Tibial nerve (tissue), 4 donors: Measurements from ENCODE around the gene CTSH. TPM values are rescaled to one million over a fixed set of nuclear protein-coding genes. Genes with fewer than 3 reads are reported as not detected.

Experiments used
- DNase-seq, 2 donors: peaks; one replicate each; pipeline ENCODE4 v3.0.0-alpha.2; 2019; ENCODE audit warnings: low spot score in 2 of 2
- H3K27ac ChIP-seq, 4 donors: fragments of 200-600 bp; sonication (generic) in 3 of 4; one replicate each; pipeline ENCODE4 v1.5.1; 2017 to 2019; ENCODE audit warnings: mild to moderate bottlenecking in 1 of 4
- H3K27me3 ChIP-seq, 2 donors: fragments of 200-600 bp; sonication (generic) in 1 of 2; one replicate each; pipeline versions ENCODE4 v1.5.1 to v1.6.0; 2017 to 2019
- H3K36me3 ChIP-seq, 3 donors: fragments of 200-600 bp; sonication (generic); one replicate each; pipeline ENCODE4 v1.5.1; 2018 to 2019
- H3K4me1 ChIP-seq, 4 donors: fragments of 200-600 bp; sonication (generic) in 3 of 4; one replicate each; pipeline ENCODE4 v1.5.1; 2017 to 2019
- H3K4me3 ChIP-seq, 4 donors: fragments of 200-600 bp; sonication (generic) in 3 of 4; one replicate each; pipeline ENCODE4 v1.5.1; 2017 to 2019; ENCODE audit warnings: mild to moderate bottlenecking in 1 of 4, moderate library complexity in 1 of 4
- H3K9me3 ChIP-seq, 4 donors: fragments of 200-600 bp; sonication (generic) in 3 of 4; one replicate each; pipeline ENCODE4 v1.5.1; 2017 to 2019
- EP300 ChIP-seq, 2 donors: sonication (generic); formaldehyde crosslinking; IDR thresholded peaks; one replicate each; pipeline ENCODE4 v1.6.1; 2017; ENCODE audit warnings: antibody characterized with exemption in 2 of 2, mild to moderate bottlenecking in 1 of 2
- POLR2A ChIP-seq, 2 donors: fragments of 450-650 bp; IDR thresholded peaks; one replicate each; pipeline ENCODE4 v1.6.1; 2017; ENCODE audit warnings: antibody characterized with exemption in 2 of 2, mild to moderate bottlenecking in 2 of 2, moderate library complexity in 2 of 2
- WGBS, 2 donors: methylation state at CpG; one replicate each; pipeline ENCODE4 v1.1.5; 2018; 5-methylcytosine and 5-hydroxymethylcytosine counted together
- total RNA-seq, 4 donors: library from RNA; depleted of rRNA; stranded (reverse); fragments of >200 nt; gene quantifications; one replicate each; pipeline ENCODE4 v1.1.0, GENCODE V29; 2016
- TF ChIP-seq, protein P1 (sequence below), 5 experiments: fragments of 200-600 bp in 3 of 5; fragments of 450-650 bp in 2 of 5; sonication (generic) in 3 of 5; IDR thresholded peaks; one replicate each; pipeline ENCODE4 v1.5.1; 2016 to 2019; ENCODE audit warnings: antibody characterized with exemption in 5 of 5, mild to moderate bottlenecking in 3 of 5, moderate library complexity in 2 of 5

Gene CTSH
- total RNA-seq, 4 donors from 2014 or later, result 73.8 to 333 (median 239) TPM

DNA sequence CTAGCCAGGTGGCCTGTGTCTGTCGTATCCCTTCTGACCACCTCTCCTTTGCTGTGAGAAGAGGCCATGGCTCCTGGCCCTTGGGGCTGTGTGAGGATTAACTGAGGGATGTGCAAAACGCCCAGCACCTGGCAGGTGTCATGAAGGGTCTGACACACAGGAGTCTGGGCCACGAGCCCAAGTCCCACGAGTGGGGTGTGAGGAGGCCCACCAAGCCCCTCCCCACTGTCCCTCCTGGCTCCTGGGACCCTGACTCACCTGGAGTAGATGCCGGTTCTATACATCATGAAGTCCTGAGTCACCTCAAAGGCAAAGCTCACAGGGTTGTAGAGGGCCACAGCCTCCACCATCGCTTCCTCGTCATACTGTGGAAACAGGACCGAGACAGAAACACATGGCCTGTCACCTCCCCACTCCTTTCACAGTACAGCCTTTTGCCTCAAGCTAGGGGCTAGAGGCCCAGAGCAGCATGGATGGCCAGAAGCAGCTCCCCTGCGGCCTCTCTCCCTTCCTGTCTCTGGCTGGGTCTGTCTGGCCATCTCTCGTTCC is 19.7 kb downstream of the CTSH start:
- WGBS, 2 donors, result 82 to 84% methylated on average over 9 of the region's 10 CpGs
- Histone ChIP-seq H3K9me3 (no peaks in the 10 kb centered on the region), H3K27ac (no peak overlapping the region), H3K27me3 (no peaks in the 10 kb centered on the region), H3K36me3 (peaks cover 6 to 75% (median 12%) of the 10 kb centered on the region in 3 donors), H3K4me1 (no peaks in the 10 kb centered on the region), H3K4me3 (no peak overlapping the region)
- TF ChIP-seq EP300 (IDR thresholded peaks at IDR 0.05), result no peak
- no peak for TF ChIP-seq POLR2A (IDR thresholded peaks at IDR 0.05)
- TF ChIP-seq, protein P1, sequence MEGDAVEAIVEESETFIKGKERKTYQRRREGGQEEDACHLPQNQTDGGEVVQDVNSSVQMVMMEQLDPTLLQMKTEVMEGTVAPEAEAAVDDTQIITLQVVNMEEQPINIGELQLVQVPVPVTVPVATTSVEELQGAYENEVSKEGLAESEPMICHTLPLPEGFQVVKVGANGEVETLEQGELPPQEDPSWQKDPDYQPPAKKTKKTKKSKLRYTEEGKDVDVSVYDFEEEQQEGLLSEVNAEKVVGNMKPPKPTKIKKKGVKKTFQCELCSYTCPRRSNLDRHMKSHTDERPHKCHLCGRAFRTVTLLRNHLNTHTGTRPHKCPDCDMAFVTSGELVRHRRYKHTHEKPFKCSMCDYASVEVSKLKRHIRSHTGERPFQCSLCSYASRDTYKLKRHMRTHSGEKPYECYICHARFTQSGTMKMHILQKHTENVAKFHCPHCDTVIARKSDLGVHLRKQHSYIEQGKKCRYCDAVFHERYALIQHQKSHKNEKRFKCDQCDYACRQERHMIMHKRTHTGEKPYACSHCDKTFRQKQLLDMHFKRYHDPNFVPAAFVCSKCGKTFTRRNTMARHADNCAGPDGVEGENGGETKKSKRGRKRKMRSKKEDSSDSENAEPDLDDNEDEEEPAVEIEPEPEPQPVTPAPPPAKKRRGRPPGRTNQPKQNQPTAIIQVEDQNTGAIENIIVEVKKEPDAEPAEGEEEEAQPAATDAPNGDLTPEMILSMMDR (IDR thresholded peaks at IDR 0.05), result no peak
- DNase-seq, result no peak

DNA sequence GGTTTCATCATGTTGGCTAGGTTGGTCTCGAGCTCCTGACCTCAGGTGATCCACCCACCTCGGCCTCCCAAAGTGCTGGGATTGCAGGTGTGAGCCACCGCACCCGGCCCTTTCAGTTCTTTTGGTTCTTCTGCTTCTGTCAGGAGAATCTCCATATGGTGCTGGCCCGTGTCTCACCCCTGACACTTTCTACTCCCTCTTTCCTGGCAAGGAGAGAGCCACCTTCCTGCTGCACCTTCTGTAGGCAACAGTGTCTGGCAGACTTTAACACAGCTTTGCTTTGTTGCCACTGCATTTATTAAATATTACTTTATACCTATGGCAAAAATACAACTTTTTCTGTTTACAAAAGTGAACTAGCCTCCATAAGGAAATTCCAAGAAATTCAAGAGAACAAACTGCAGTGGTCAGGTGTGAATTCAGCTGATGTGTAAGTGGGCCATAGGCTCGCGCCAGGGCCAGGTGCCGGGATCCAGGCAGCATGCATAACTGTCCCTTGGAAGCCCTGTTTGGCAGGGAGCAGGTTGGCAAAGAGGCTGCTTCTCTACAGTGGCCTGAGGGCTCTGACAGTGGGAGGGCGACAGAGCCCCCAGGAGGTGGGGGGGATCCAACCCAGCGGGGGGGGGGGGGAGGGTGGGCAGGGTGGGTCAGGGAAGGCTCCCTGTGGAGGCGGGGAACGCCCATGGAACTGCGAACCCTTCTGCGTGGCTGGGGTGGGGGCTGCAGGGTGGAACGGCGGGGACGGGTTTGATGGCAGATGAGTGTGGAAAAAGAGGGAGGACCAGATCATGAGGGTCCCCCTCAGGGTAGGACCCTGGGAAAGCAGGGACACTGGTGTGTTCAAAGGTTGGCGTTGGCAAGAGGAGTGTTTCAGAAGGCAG is 21.1 kb downstream of the CTSH start:
- Histone ChIP-seq H3K4me3 (no peak overlapping the region), H3K27ac (peak overlapping the region in 1 of 4 donors; percentile 20), H3K9me3 (no peaks in the 10 kb centered on the region), H3K4me1 (no peaks in the 10 kb centered on the region), H3K36me3 (peaks cover 6 to 84% (median 12%) of the 10 kb centered on the region in 3 donors), H3K27me3 (no peaks in the 10 kb centered on the region)
- TF ChIP-seq, protein P1 (IDR thresholded peaks at IDR 0.05), result no peak
- TF ChIP-seq EP300 (IDR thresholded peaks at IDR 0.05) (no peak), POLR2A (IDR thresholded peaks at IDR 0.05) (no peak)
- DNase-seq, result no peak
- WGBS, 2 donors, result 85 to 88% methylated on average over 18 of the region's 18 CpGs

DNA sequence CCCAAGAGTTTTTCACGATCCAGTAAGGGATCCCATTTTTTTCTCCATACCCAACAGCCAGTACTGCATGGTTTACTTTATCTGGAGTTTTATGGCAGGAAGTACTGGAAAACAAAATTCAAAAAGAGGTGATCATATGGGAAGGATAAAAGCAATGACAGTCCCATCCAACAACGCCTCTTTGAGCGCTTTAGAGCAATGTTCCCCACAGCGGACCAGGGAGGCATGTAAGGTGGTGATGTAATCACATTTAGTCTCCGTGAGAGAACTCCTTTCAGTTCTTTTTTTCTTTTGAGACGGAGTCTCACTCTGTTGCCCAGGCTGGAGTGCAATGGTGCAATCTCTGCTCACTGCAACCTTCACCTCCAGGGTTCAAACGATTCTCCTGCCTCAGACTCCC is 21.8 kb downstream of the CTSH start:
- H3K27me3 ChIP-seq, result no peaks in the 10 kb centered on the region
- 64 to 68% methylated on average over 7 of the region's 7 CpGs for WGBS, 2 donors
- no peak for TF ChIP-seq EP300 (IDR thresholded peaks at IDR 0.05)
- TF ChIP-seq POLR2A (IDR thresholded peaks at IDR 0.05), result no peak
- TF ChIP-seq, protein P1 (IDR thresholded peaks at IDR 0.05), result no peak
- peaks cover 0 to 4% (median 0%) of the 10 kb centered on the region in 4 donors for H3K4me1 ChIP-seq
- no peaks in the 10 kb centered on the region for H3K9me3 ChIP-seq
- peaks cover 6 to 89% (median 12%) of the 10 kb centered on the region in 3 donors for H3K36me3 ChIP-seq
- DNase-seq, result no peak
- H3K27ac ChIP-seq, result peak overlapping the region in 1 of 4 donors; percentile 34
- H3K4me3 ChIP-seq, result no peak overlapping the region

DNA sequence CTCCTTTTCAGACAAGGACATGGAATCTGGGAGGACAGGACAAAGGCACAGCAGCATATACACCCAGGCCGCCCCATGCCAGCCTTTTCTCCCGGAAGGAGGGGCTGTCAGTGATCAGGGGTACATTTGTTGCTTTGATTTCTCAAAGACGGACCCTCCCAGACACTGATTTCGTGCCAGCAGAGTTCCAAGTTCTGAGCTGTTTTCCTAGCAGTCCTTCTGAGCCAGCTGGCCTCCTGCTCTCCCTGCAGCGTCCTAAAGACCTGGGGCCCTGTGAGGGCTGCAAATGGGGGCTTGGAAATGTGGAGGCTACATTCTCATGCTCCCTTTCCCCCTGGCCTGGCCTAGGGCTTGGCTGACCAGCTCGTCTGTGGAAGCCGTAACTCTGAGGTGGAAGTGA is 22.3 kb downstream of the CTSH start:
- DNase-seq, result no peak
- Histone ChIP-seq H3K4me3 (no peak overlapping the region), H3K4me1 (peaks cover 0 to 9% (median 0%) of the 10 kb centered on the region in 4 donors), H3K27ac (peak overlapping the region in 1 of 4 donors; percentile 34), H3K36me3 (peaks cover 6 to 89% (median 12%) of the 10 kb centered on the region in 3 donors), H3K27me3 (no peaks in the 10 kb centered on the region), H3K9me3 (no peaks in the 10 kb centered on the region)
- TF ChIP-seq, protein P1 (IDR thresholded peaks at IDR 0.05), result no peak
- TF ChIP-seq POLR2A (IDR thresholded peaks at IDR 0.05), result no peak
- no peak for TF ChIP-seq EP300 (IDR thresholded peaks at IDR 0.05)
- 71 to 74% methylated on average over 7 of the region's 7 CpGs for WGBS, 2 donors

DNA sequence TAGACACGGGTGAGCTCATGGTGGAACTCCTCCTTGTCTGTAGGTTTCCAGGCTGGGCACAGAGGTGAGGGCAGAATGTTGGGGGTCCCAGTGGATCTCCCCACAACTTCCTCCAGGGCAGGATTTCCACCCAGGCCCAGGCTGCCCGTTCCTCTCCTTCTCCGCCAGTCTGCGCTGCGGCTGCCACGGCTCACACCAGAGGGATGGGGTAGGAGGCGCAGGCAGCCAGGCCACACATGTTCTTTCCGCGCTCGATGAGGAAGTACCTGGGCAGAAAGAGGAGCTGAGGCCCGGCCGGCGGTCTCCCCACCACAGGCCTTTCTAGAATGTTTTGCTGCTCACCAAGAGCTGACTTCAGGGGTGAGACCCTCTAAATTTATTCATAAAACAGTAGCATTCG is 22.9 kb downstream of the CTSH start:
- TF ChIP-seq POLR2A (IDR thresholded peaks at IDR 0.05) (no peak), EP300 (IDR thresholded peaks at IDR 0.05) (no peak)
- TF ChIP-seq, protein P1 (IDR thresholded peaks at IDR 0.05), result no peak
- no peaks in the 10 kb centered on the region for H3K9me3 ChIP-seq
- H3K4me1 ChIP-seq, result peaks cover 0 to 12% (median 0%) of the 10 kb centered on the region in 4 donors
- H3K27ac ChIP-seq, result peak overlapping the region in 1 of 4 donors; percentile 34
- H3K4me3 ChIP-seq, result no peak overlapping the region
- 89 to 94% methylated on average over 12 to 14 of the region's 14 CpGs for WGBS, 2 donors
- DNase-seq, result peak in 1 of 2 donors; percentile 4
- peaks cover 6 to 84% (median 12%) of the 10 kb centered on the region in 3 donors for H3K36me3 ChIP-seq
- no peaks in the 10 kb centered on the region for H3K27me3 ChIP-seq
